SK-N-SH (cell line): ENCODE data around the gene PPP2R5C. TPM values are rescaled to one million over a fixed set of nuclear protein-coding genes. Genes with fewer than 3 reads are reported as not detected.
A peak's percentile ranks its signal among the peaks of the same experiment; 100 is the strongest.

Source experiments
- CTCF ChIA-PET: fragments of 300-600, 350-600 bp; formaldehyde crosslinking; extraction: SDS; loops from one replicate; lab custom pipeline; 2021; lab: Yijun Ruan, JAX
- POLR2A ChIA-PET: fragments of 350-600 bp; sonication (Branson Sonifier 250); formaldehyde crosslinking; extraction: SDS; loops from one replicate; lab custom pipeline; 2020; ENCODE audit warnings: antibody characterized with exemption, inconsistent platforms; lab: Yijun Ruan, JAX
- DNase-seq: peaks from one replicate; pipeline ENCODE4 v3.0.0; 2012
- H2AFZ ChIP-seq: fragments of 200-600 bp; sonication (generic); 2 replicates; pipeline ENCODE4 v1.8.1; 2016; ENCODE audit warnings: antibody characterized with exemption, mild to moderate bottlenecking, low read depth
- H3F3A ChIP-seq: fragments of 200-600 bp; sonication (generic); replicated peaks from 2 replicates; pipeline ENCODE3; 2016; ENCODE audit warnings: antibody characterized with exemption, mild to moderate bottlenecking; ENCODE audit not compliant: insufficient read depth
- H3K27ac ChIP-seq, 2 experiments: fragments of 200-500 bp in 1 of 2; fragments of 200-600 bp in 1 of 2; sonication (Bioruptor generic) in 1 of 2; sonication (generic), shearing (Covaris generic) in 1 of 2; 2 replicates each; pipeline versions ENCODE4 v1.5.1 to v1.6.1; 2014 to 2016; ENCODE audit warnings: low read depth in 2 of 2, inconsistent platforms in 1 of 2, low read length in 1 of 2, mild to moderate bottlenecking in 1 of 2, mixed read lengths in 1 of 2
- H3K27me3 ChIP-seq: fragments of 200-600 bp; sonication (generic), shearing (Covaris generic); 2 replicates; pipeline ENCODE4 v1.6.1; 2016; ENCODE audit warnings: mixed run types; ENCODE audit not compliant: insufficient read depth
- H3K36me3 ChIP-seq, 2 experiments: fragments of 200-500 bp in 1 of 2; fragments of 200-600 bp in 1 of 2; sonication (Bioruptor generic) in 1 of 2; sonication (generic) in 1 of 2; replicated peaks in 1 of 2; 2 replicates each; pipeline versions ENCODE3 to v1.5.1; 2014 to 2016; ENCODE audit warnings: low read length in 1 of 2, mild to moderate bottlenecking in 1 of 2; ENCODE audit not compliant: insufficient read depth in 2 of 2, control insufficient read depth in 1 of 2
- H3K4me1 ChIP-seq, 2 experiments: fragments of 200-500 bp in 1 of 2; fragments of 200-600 bp in 1 of 2; sonication (Bioruptor generic) in 1 of 2; sonication (generic), shearing (Covaris generic) in 1 of 2; 2 replicates each; pipeline versions ENCODE4 v1.5.1 to v1.6.1; 2014 to 2016; ENCODE audit warnings: low read depth in 1 of 2, low read length in 1 of 2, mixed run types in 1 of 2; ENCODE audit not compliant: insufficient read depth in 2 of 2, control insufficient read depth in 1 of 2
- H3K4me2 ChIP-seq: fragments of 200-600 bp; sonication (generic), shearing (Covaris generic); 2 replicates; pipeline ENCODE4 v1.6.1; 2017; ENCODE audit warnings: mixed run types
- H3K4me3 ChIP-seq, 2 experiments: fragments of 200-500 bp in 1 of 2; fragments of 200-600 bp in 1 of 2; sonication (Bioruptor generic) in 1 of 2; sonication (generic), shearing (Covaris generic) in 1 of 2; 2 replicates each; pipeline versions ENCODE4 v1.5.1 to v1.8.1; 2014 to 2016; ENCODE audit warnings: low read depth in 2 of 2, inconsistent platforms in 1 of 2, low read length in 1 of 2, mild to moderate bottlenecking in 1 of 2, mixed read lengths in 1 of 2, moderate library complexity in 1 of 2
- H3K79me2 ChIP-seq: fragments of 200-600 bp; sonication (generic); 2 replicates; pipeline ENCODE4 v1.8.1; 2017; ENCODE audit warnings: mild to moderate bottlenecking; ENCODE audit not compliant: insufficient read depth
- H3K9ac ChIP-seq: fragments of 200-600 bp; sonication (generic); 2 replicates; pipeline ENCODE4 v1.6.1; 2017; ENCODE audit warnings: mixed run types
- H3K9me2 ChIP-seq: fragments of 200-600 bp; sonication (generic); 2 replicates; pipeline ENCODE4 v1.6.1; 2017; ENCODE audit warnings: mixed run types
- H3K9me3 ChIP-seq: fragments of 200-600 bp; sonication (generic); 2 replicates; pipeline ENCODE4 v1.6.1; 2017; ENCODE audit warnings: mixed run types, mild to moderate bottlenecking, moderate library complexity
- H4K20me1 ChIP-seq: fragments of 200-600 bp; sonication (generic); 2 replicates; pipeline ENCODE4 v1.6.1; 2017; ENCODE audit warnings: mild to moderate bottlenecking, mixed run types; ENCODE audit not compliant: insufficient read depth
- CHD2 ChIP-seq: fragments of 150-350 bp; IDR thresholded peaks from 2 replicates; pipeline ENCODE4 v1.6.1; 2018; ENCODE audit warnings: low read length; ENCODE audit not compliant: partially characterized antibody
- EP300 ChIP-seq, 2 experiments: IDR thresholded peaks; 2 replicates each; pipeline versions ENCODE4 v1.4.0 to v1.6.1; 2012; ENCODE audit warnings: borderline replicate concordance in 1 of 2, low read depth in 1 of 2, low read length in 1 of 2
- EZH2phosphoT487 ChIP-seq: fragments of 200-600 bp; sonication (generic); IDR thresholded peaks from 2 replicates; pipeline ENCODE4 v1.6.1; 2017; ENCODE audit warnings: low read depth, mixed run types, mild to moderate bottlenecking, antibody characterized with exemption, moderate library complexity, borderline replicate concordance
- FOXJ3 ChIP-seq: sonication (generic); formaldehyde crosslinking; IDR thresholded peaks from 2 replicates; pipeline ENCODE4 v1.5.1; 2020; ENCODE audit warnings: mild to moderate bottlenecking, missing genetic modification reagents
- FOXM1 ChIP-seq: IDR thresholded peaks from 2 replicates; pipeline ENCODE4 v1.4.0; 2012; ENCODE audit warnings: low read depth, mild to moderate bottlenecking
- GABPA ChIP-seq: IDR thresholded peaks from 2 replicates; pipeline ENCODE4 v1.4.0; 2012; ENCODE audit warnings: low read depth, mild to moderate bottlenecking
- JUND ChIP-seq: IDR thresholded peaks from 2 replicates; pipeline ENCODE4 v1.4.0; 2012
- MAX ChIP-seq: IDR thresholded peaks from 2 replicates; pipeline ENCODE4 v1.4.0; 2012; ENCODE audit warnings: low read depth
- NFIC ChIP-seq: IDR thresholded peaks from 2 replicates; pipeline ENCODE4 v1.4.0; 2012; ENCODE audit warnings: borderline replicate concordance
- POLR2AphosphoS5 ChIP-seq: IDR thresholded peaks from 2 replicates; pipeline ENCODE4 v1.6.1; 2012; ENCODE audit warnings: low read depth, low read length
- RFX5 ChIP-seq: IDR thresholded peaks from 2 replicates; pipeline ENCODE4 v1.6.1; 2012; ENCODE audit warnings: mild to moderate bottlenecking, improper control_type of control experiment, low read length
- SIN3A ChIP-seq: IDR thresholded peaks from 2 replicates; pipeline ENCODE4 v1.6.1; 2012; ENCODE audit warnings: low read depth, mild to moderate bottlenecking, low read length, moderate library complexity, borderline replicate concordance
- SMC3 ChIP-seq: IDR thresholded peaks from 2 replicates; pipeline ENCODE4 v1.6.1; 2012; ENCODE audit warnings: low read depth, low read length, improper control_type of control experiment
- USF1 ChIP-seq: IDR thresholded peaks from 2 replicates; pipeline ENCODE4 v1.4.0; 2012; ENCODE audit warnings: low read depth, borderline replicate concordance
- YY1 ChIP-seq: IDR thresholded peaks from 2 replicates; pipeline ENCODE4 v1.4.0; 2012; ENCODE audit warnings: low read depth, mild to moderate bottlenecking
- WGBS: methylation state at CpG from one replicate; pipeline ENCODE4 v1.1.6; 2017; ENCODE audit warnings: low lambda C conversion rate; 5-methylcytosine and 5-hydroxymethylcytosine counted together
- polyA plus RNA-seq, 3 experiments: library from polyadenylated mRNA; depleted of rRNA; stranded (reverse); fragments of >200 nt; gene quantifications; 2 replicates each; pipeline ENCODE4 v1.2.3, GENCODE V29; 2012

PPP2R5C gene
- polyA plus RNA-seq, 1 of the 3 experiments (the other 2 are of a cell fraction) = 43.7 TPM

GRCh38 chr14:101870273-101870939, 108.9 kb downstream of the PPP2R5C start (continued):
- TF ChIP-seq RFX5 (no peak), YY1 (no peak), SIN3A (no peak)

GRCh38 chr14:101872346-101872745, 110.8 kb downstream of the PPP2R5C start:
- DNase-seq = no peak
- H3K4me2 ChIP-seq = no peak overlapping the region
- peaks cover 13% of the 10 kb centered on the region for H3F3A ChIP-seq
- no peak overlapping the region for H2AFZ ChIP-seq
- no peak overlapping the region for H3K27ac ChIP-seq
- TF ChIP-seq POLR2AphosphoS5 (no peak), MAX (no peak), SIN3A (no peak), SMC3 (no peak), FOXM1 (no peak), JUND (no peak), EZH2phosphoT487 (no peak), USF1 (no peak), EP300 (IDR thresholded peaks at IDR 0.05; ENCODE audit: borderline replicate concordance in 1 of 2, low read depth in 1 of 2, low read length in 1 of 2) (no peak), CHD2 (no peak), GABPA (no peak), NFIC (no peak)
- peaks cover 94% of the 10 kb centered on the region for H3K79me2 ChIP-seq
- H3K4me1 ChIP-seq = peaks cover 11 to 29% of the 10 kb centered on the region in 2 experiments; a peak in 3 of 4 replicates
- CTCF ChIA-PET = no interaction called here
- no peaks in the 10 kb centered on the region for H3K36me3 ChIP-seq
- no peaks in the 10 kb centered on the region for H3K27me3 ChIP-seq
- H3K9ac ChIP-seq = no peak overlapping the region
- POLR2A ChIA-PET = no interaction called here
- no peaks in the 10 kb centered on the region for H3K9me3 ChIP-seq
- no peaks in the 10 kb centered on the region for H3K9me2 ChIP-seq
- 97% methylated on average over 4 of the region's 4 CpGs for WGBS
- H3K4me3 ChIP-seq = no peak overlapping the region
- peaks cover 64% of the 10 kb centered on the region for H4K20me1 ChIP-seq

GRCh38 chr14:101873076-101873825, 111.7 kb downstream of the PPP2R5C start:
- Histone ChIP-seq H4K20me1 (peaks cover 72% of the 10 kb centered on the region), H3K4me1 (peaks cover 11 to 36% of the 10 kb centered on the region in 2 experiments; a peak in 3 of 4 replicates), H2AFZ (no peak overlapping the region), H3K36me3 (peaks cover 0 to 5% of the 10 kb centered on the region in 2 experiments), H3F3A (peaks cover 11% of the 10 kb centered on the region), H3K9me3 (no peaks in the 10 kb centered on the region), H3K9ac (no peak overlapping the region), H3K4me2 (no peak overlapping the region), H3K27me3 (no peaks in the 10 kb centered on the region), H3K79me2 (peaks cover 99% of the 10 kb centered on the region), H3K4me3 (no peak overlapping the region), H3K9me2 (no peaks in the 10 kb centered on the region), H3K27ac (peak overlapping the region in 1 of 2 experiments; percentile 65; a peak in 2 of 4 replicates)
- 88% methylated on average over 3 of the region's 3 CpGs for WGBS
- TF ChIP-seq FOXJ3 (CRISPR knock-in tag) = no peak
- ChIA-PET CTCF (no interaction called here), POLR2A (no interaction called here)
- DNase-seq = no peak
